Ectodermal cell (in vitro differentiated cells): Measurements from ENCODE around the gene PSORS1C2.

Experiments used
- H3K27ac ChIP-seq: 2 replicates; pipeline ENCODE4 v1.7.0; 2013; ENCODE audit warnings: mild to moderate bottlenecking, low read depth, low read length; ENCODE audit not compliant: insufficient read depth, poor library complexity, severe bottlenecking
- H3K27me3 ChIP-seq: 2 replicates; pipeline ENCODE4 v1.7.0; 2013; ENCODE audit warnings: mild to moderate bottlenecking, low read length; ENCODE audit not compliant: insufficient read depth, control insufficient read depth, poor library complexity, severe bottlenecking
- H3K36me3 ChIP-seq: one replicate; pipeline ENCODE4 v1.7.0; 2013; ENCODE audit warnings: low read length; ENCODE audit not compliant: control insufficient read depth, insufficient read depth
- H3K4me1 ChIP-seq: one replicate; pipeline ENCODE4 v1.7.0; 2013; ENCODE audit warnings: low read length; ENCODE audit not compliant: control insufficient read depth, insufficient read depth
- H3K4me3 ChIP-seq: 2 replicates; pipeline ENCODE4 v1.7.0; 2013; ENCODE audit warnings: low read depth, low read length, control low read depth; ENCODE audit not compliant: insufficient read depth
- H3K9me3 ChIP-seq: 2 replicates; pipeline ENCODE4 v1.7.0; 2013; ENCODE audit warnings: mild to moderate bottlenecking, low read length, moderate library complexity; ENCODE audit not compliant: control insufficient read depth
- WGBS, 2 experiments: methylation state at CpG; one replicate each; pipeline ENCODE4 v1.1.7; 2013; ENCODE audit warnings: missing lambda C conversion rate in 2 of 2; 5-methylcytosine and 5-hydroxymethylcytosine counted together

PSORS1C2 gene

GRCh38 chr6:31125162-31125561 lies 13.7 kb downstream of the PSORS1C2 start:
- Histone ChIP-seq H3K4me1 (peaks cover 11% of the 10 kb centered on the region), H3K27me3 (no peaks in the 10 kb centered on the region), H3K36me3 (no peaks in the 10 kb centered on the region), H3K9me3 (no peaks in the 10 kb centered on the region), H3K27ac (no peak overlapping the region), H3K4me3 (no peak overlapping the region)
- WGBS, 2 experiments, result 63 to 64% methylated on average over 7 to 8 of the region's 8 CpGs

- Histone ChIP-seq H3K27ac (no peak overlapping the region), H3K27me3 (no peaks in the 10 kb centered on the region), H3K9me3 (no peaks in the 10 kb centered on the region), H3K4me3 (no peak overlapping the region), H3K36me3 (no peaks in the 10 kb centered on the region), H3K4me1 (peaks cover 11% of the 10 kb centered on the region)
- WGBS, 2 experiments, result 89 to 90% methylated on average over 16 of the region's 16 CpGs
Observed at GRCh38 chr6:31122791-31123706, 15.8 kb downstream of the PSORS1C2 start.

GRCh38 chr6:31121131-31121790 lies 17.6 kb downstream of the PSORS1C2 start:
- no peaks in the 10 kb centered on the region for H3K9me3 ChIP-seq
- H3K27me3 ChIP-seq, result no peaks in the 10 kb centered on the region
- H3K4me1 ChIP-seq, result peaks cover 11% of the 10 kb centered on the region
- WGBS, 2 experiments, result 93% methylated on average over 12 of the region's 12 CpGs
- H3K36me3 ChIP-seq, result no peaks in the 10 kb centered on the region
- no peak overlapping the region for H3K27ac ChIP-seq
- H3K4me3 ChIP-seq, result no peak overlapping the region

- H3K4me1 ChIP-seq, result peaks cover 11% of the 10 kb centered on the region
- no peaks in the 10 kb centered on the region for H3K27me3 ChIP-seq
- 91 to 93% methylated on average over 26 of the region's 26 CpGs for WGBS, 2 experiments
- H3K4me3 ChIP-seq, result no peak within 1 kb of the TSS
- H3K9me3 ChIP-seq, result no peaks in the 10 kb centered on the region
- H3K27ac ChIP-seq, result no peak within 1 kb of the TSS
- no peaks in the 10 kb centered on the region for H3K36me3 ChIP-seq
Observed at GRCh38 chr6:31120151-31120915, 18.5 kb downstream of the PSORS1C2 start, which contains the start of gene CDSN. Gene CDSN (minus strand): TSS chr6:31120446. CDS start chr6:31120419, 27 bp downstream.

GRCh38 chr6:31118178-31118577 lies 20.7 kb downstream of the PSORS1C2 start:
- no peak overlapping the region for H3K4me3 ChIP-seq
- WGBS, 2 experiments, result 94 to 95% methylated on average over 7 of the region's 7 CpGs
- peaks cover 8% of the 10 kb centered on the region for H3K4me1 ChIP-seq
- H3K27me3 ChIP-seq, result no peaks in the 10 kb centered on the region
- no peaks in the 10 kb centered on the region for H3K9me3 ChIP-seq
- H3K36me3 ChIP-seq, result no peaks in the 10 kb centered on the region
- no peak overlapping the region for H3K27ac ChIP-seq

GRCh38 chr6:31116661-31117385 lies 22.0 kb downstream of the PSORS1C2 start:
- H3K27me3 ChIP-seq, result no peaks in the 10 kb centered on the region
- 90 to 92% methylated on average over 19 of the region's 19 CpGs for WGBS, 2 experiments
- no peak overlapping the region for H3K4me3 ChIP-seq
- peaks cover 8% of the 10 kb centered on the region for H3K4me1 ChIP-seq
- H3K27ac ChIP-seq, result no peak overlapping the region
- no peaks in the 10 kb centered on the region for H3K36me3 ChIP-seq
- H3K9me3 ChIP-seq, result no peaks in the 10 kb centered on the region

- Histone ChIP-seq H3K27me3 (no peaks in the 10 kb centered on the region), H3K4me3 (no peak overlapping the region), H3K9me3 (no peaks in the 10 kb centered on the region), H3K27ac (no peak overlapping the region), H3K36me3 (no peaks in the 10 kb centered on the region), H3K4me1 (peaks cover 11% of the 10 kb centered on the region)
- WGBS, 2 experiments, result 93 to 94% methylated on average over 12 of the region's 12 CpGs
Observed at GRCh38 chr6:31115941-31116560, 22.8 kb downstream of the PSORS1C2 start.

- H3K4me3 ChIP-seq, result no peak overlapping the region
Observed at GRCh38 chr6:31114970-31115849, 23.7 kb downstream of the PSORS1C2 start.

GRCh38 chr6:31114541-31114878 lies 24.4 kb downstream of the PSORS1C2 start, which contains the start of gene PSORS1C1:
Gene PSORS1C1 (plus strand): TSS chr6:31114800. CDS start chr6:31129633, 14,833 bp downstream.
- no peaks in the 10 kb centered on the region for H3K9me3 ChIP-seq
- H3K27ac ChIP-seq, result no peak within 1 kb of the TSS
- H3K4me1 ChIP-seq, result peaks cover 21% of the 10 kb centered on the region
- no peak within 1 kb of the TSS for H3K4me3 ChIP-seq
- H3K27me3 ChIP-seq, result no peaks in the 10 kb centered on the region
- WGBS, 2 experiments, result 78 to 79% methylated on average over 3 of the region's 3 CpGs
- no peaks in the 10 kb centered on the region for H3K36me3 ChIP-seq

More at GRCh38 chr6:31114970-31115849, 23.7 kb downstream of the PSORS1C2 start:
- 86% methylated on average over 9 of the region's 9 CpGs for WGBS, 2 experiments
- H3K27ac ChIP-seq, result no peak overlapping the region
- H3K27me3 ChIP-seq, result no peaks in the 10 kb centered on the region
- H3K4me1 ChIP-seq, result peaks cover 20% of the 10 kb centered on the region
- H3K36me3 ChIP-seq, result no peaks in the 10 kb centered on the region
- no peaks in the 10 kb centered on the region for H3K9me3 ChIP-seq
